Stimulated activated CD4-positive, alpha-beta T cell treated with anti-CD3 and anti-CD28 coated beads, Interleukin-4, amount 100 ng/mL, for 4 hours (primary cell): ENCODE measurements around the gene MED9.
"Not testable (repeated sequence)": the region's sequence is repeated elsewhere in the genome, so short reads cannot be mapped to it uniquely, and the experiment has no call there.

Source experiments
- DNase-seq, 2 experiments: peaks; one replicate each; pipeline ENCODE4 v3.0.0-alpha.2; 2020

The MED9 gene

GRCh38 chr17:17476865-17477467, at the start of gene MED9:
Gene MED9 (plus strand): TSS chr17:17477000. CDS start chr17:17477042, 42 bp downstream.
- peak; percentile 94 to 97 for DNase-seq

DNA sequence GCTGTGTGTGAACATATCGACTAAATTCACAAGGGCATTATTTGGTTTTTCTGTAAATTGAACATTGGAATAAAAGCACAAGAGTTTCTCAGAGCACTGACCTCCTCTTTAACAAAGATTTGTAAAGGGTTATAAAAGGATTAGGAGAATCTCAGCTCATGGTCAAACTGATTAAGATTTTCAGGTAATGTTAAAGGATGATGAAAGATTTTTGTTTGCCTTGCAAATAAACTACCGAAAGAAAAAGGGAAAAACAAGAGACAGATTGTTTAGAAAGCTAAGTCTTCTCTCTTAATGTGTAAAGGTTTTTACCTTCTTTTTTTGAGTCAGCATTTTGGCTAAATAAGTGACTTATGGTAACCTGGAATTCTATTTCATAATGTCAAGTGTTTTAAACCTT, 47.6 kb upstream of the MED9 start:
- no peak for DNase-seq

GRCh38 chr17:17430924-17431323, 45.9 kb upstream of the MED9 start:
- not testable (repeated sequence) for DNase-seq

GRCh38 chr17:17431605-17432004, 45.2 kb upstream of the MED9 start:
- DNase-seq = no peak

- no peak for DNase-seq
Measured at GRCh38 chr17:17433000-17433703, 43.6 kb upstream of the MED9 start.

DNA sequence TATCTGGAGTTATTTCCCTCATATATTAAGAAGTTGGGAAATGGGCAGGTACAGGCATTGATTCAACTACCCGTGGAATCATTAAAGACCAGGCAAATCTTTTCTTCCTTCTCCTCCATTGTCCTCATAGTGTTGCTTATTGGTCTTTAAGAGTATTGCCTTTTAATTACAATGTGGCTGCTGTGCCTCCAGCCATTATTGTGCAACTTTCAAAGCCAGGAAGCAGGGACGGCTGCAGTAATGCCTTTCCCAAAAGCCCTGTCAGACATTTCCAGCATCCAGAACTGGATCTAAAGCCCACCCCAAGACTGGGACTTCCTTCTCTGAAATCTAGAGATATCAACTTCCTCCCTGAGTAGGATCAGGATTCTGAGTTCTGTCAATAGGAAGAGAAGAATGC, 42.3 kb upstream of the MED9 start:
- no peak for DNase-seq

GRCh38 chr17:17435323-17435722, 41.5 kb upstream of the MED9 start:
- no peak for DNase-seq

DNA sequence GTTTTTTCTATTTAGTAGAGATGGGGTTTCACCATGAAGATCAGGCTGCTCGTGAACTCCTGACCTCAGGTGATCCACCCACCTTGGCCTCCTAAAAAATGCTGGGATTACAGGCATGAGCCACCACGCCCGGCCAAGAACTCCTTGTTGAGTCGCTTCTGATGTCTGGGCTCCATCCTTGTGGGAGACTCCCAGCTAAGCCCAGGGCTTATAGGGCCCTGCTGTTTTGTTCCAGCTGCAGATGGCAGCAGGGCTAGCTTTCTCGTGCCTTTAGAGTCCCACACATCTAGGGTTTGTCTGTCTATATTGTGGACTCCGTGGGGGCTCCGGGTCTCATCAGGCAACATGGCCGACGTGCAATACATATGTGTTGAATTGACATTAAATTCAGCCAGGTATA, 39.3 kb upstream of the MED9 start:
- no peak for DNase-seq

- no peak for DNase-seq
Measured at GRCh38 chr17:17437893-17438292, 38.9 kb upstream of the MED9 start.

DNA sequence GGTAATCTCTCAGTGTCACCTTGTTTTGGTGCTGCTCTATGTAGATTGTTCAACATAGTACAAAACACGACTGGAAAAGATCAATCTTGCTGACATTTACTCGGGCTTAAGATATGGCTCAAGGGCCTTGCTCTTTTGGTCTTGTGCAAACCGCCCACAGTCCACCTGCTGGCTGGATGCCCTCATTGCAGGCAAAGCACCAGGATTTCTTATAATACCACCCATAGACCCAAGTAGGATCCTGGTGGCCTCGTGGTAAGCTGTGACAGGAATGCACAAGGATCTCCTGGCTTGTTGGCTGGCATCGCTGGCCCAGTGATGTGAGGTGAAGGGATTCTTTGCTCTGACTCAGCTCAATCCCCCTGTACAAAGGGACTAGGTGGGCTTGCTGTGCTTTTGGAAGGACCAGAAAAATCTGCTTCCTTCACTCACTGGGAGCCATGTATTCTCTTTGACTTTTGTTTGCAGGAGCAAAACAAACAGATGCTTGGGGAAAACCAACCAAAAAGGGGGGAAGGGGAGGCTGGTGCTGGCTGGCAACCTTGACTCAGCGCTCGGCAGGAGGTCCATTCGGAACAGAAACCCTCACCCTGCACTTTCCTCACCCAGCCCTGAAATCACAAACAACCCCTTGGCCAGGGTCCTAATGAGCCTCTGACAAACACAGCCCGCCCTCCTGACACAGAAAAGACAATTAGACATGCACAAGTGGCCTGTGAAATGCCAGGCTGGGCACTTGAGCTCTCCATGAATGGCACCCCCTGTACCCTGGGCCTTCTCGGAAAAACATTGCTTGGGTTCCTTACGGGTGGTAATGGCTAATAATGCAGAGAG, 36.6 kb upstream of the MED9 start:
- peak; percentile 58 to 70 for DNase-seq

GRCh38 chr17:17440938-17441675, 35.7 kb upstream of the MED9 start:
- DNase-seq = no peak

GRCh38 chr17:17443173-17443572, 33.6 kb upstream of the MED9 start:
- DNase-seq = no peak

GRCh38 chr17:17445296-17445924, 31.4 kb upstream of the MED9 start:
- DNase-seq = no peak

- no peak for DNase-seq
Measured at GRCh38 chr17:17445925-17446665, 30.7 kb upstream of the MED9 start.

DNA sequence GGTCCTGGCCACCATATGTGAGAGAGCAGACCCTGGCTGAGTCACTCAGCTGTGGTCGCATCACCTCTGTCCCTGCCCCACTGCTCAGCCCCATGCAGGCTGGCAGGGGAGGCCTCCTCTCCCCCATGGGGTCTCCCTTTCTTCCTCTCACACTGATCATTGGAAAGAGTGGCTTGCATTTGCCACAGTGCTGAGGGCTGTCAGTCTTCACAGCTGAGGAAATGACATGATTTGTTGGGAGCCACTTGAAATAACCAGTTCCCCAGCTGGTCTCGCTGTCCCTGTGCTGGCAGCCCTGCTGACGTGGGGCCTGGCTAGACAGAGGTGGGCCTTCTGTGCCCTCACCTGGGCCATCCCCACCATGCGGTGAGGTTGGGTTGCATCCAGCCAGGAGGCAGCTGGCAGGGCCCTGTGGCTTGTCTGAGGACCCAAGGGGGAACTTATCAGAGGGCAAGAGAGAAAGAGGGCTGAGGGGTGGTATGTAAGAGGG, 30.1 kb upstream of the MED9 start:
- DNase-seq = no peak

- no peak for DNase-seq
Measured at GRCh38 chr17:17447264-17447663, 29.5 kb upstream of the MED9 start.

DNA sequence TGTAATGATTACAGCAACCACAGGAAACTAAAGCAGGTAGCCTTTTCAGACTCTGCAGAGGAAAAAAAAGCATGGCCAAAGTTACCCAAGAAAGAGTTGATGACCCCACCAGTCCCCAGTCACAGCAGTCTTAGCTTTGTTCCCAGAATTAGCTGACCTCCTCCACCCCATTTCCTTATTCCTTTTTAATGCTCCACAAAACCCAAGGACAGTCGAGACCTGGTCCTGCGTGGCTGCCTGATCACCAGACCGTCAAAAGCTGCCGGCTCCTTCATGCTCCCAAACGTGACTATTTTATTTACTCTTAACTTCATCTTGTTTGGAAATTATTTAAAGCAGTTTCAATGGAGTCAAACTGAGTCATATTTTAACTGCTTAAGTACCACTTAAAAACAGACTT, 28.7 kb upstream of the MED9 start:
- DNase-seq = no peak

DNA sequence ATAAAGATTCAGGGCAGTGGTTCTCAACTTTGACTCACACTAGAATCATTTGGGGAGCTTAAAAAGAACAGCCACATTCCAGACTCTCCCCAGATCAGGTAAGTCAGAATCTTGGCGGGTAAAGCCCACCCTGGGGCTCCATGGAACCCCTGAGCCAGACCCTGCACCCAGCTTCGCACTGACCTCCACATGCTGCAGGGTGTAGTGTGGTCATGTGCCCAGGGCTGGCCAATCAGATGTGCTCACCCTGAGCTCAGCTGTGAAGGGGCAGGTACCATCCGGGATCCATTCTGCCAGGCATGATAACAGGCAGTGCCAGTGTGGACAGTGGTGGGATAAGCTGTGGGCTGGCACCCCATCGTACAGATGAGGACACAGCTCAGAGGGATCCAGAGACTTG, 28.1 kb upstream of the MED9 start:
- DNase-seq = no peak

DNA sequence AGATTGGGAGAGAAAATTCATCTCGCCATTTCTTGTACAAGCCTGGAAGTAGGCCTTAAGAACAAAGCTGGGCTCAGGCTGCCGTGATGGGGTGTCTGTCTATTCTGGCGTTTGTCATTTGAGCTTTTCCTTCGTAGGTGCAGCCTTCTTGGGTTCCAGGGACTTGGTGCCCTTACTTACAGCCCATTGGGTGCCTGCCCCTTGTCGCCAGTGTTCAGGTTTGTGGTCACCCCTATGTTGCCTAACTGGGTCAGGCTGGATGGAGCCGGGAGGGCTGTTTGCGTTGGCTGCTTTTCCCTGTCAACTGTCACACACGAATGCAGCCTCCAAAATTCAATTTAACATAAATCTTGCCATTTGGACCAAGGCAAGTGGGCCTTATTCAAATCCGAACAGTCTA, 23.7 kb upstream of the MED9 start:
- no peak for DNase-seq

- no peak for DNase-seq
Measured at GRCh38 chr17:17454276-17454675, 22.5 kb upstream of the MED9 start.

GRCh38 chr17:17454700-17455099, 22.1 kb upstream of the MED9 start:
- DNase-seq = not testable (repeated sequence)

- no peak for DNase-seq
Measured at GRCh38 chr17:17455173-17455572, 21.6 kb upstream of the MED9 start.
